SK-N-SH treated with all-trans-retinoic acid at 6 μM for 48 hours (cell line): ENCODE measurements around the gene SNN.

Source experiments
- CSRNP3 ChIP-seq: fragments of 250-450 bp; sonication (Bioruptor Pico); IDR thresholded peaks from 2 replicates; pipeline ENCODE4 v1.5.1; 2021; ENCODE audit warnings: mild to moderate bottlenecking, moderate library complexity
- ESRRG ChIP-seq: fragments of 250-450 bp; sonication (Bioruptor Pico); IDR thresholded peaks from 2 replicates; pipeline ENCODE4 v1.6.1; 2021; ENCODE audit warnings: mild to moderate bottlenecking
- GLIS3 ChIP-seq: fragments of 250-450 bp; sonication (Bioruptor Pico); IDR thresholded peaks from 2 replicates; pipeline ENCODE4 v1.5.0; 2020; ENCODE audit warnings: mild to moderate bottlenecking, moderate library complexity
- PATZ1 ChIP-seq: fragments of 250-450 bp; sonication (Bioruptor Pico); IDR thresholded peaks from 2 replicates; pipeline ENCODE4 v1.8.0; 2020; ENCODE audit warnings: mild to moderate bottlenecking, moderate library complexity, borderline replicate concordance
- SNAI2 ChIP-seq: fragments of 250-450 bp; sonication (Bioruptor Pico); IDR thresholded peaks from 2 replicates; pipeline ENCODE4 v1.5.0; 2020; ENCODE audit warnings: mild to moderate bottlenecking, moderate library complexity
- TCF4 ChIP-seq: fragments of 250-450 bp; sonication (Bioruptor Pico); IDR thresholded peaks from 2 replicates; pipeline ENCODE4 v1.8.0; 2021; ENCODE audit warnings: mild to moderate bottlenecking, moderate library complexity, borderline replicate concordance
- ZFP30 ChIP-seq: fragments of 450-650 bp; formaldehyde crosslinking; IDR thresholded peaks from 2 replicates; pipeline ENCODE4 v1.5.0; 2022; ENCODE audit warnings: mild to moderate bottlenecking, moderate library complexity

- TF ChIP-seq ZFP30 (CRISPR knock-in tag) (no peak), PATZ1 (CRISPR knock-in tag) (no peak), SNAI2 (no peak), ESRRG (CRISPR knock-in tag) (no peak), CSRNP3 (CRISPR knock-in tag) (no peak), GLIS3 (CRISPR knock-in tag) (no peak), TCF4 (no peak)
These were observed 5.7 kb upstream of the SNN start for GRCh38 chr16:11662582-11662981.
